Breast epithelium (tissue), 3 donors: ENCODE measurements around the gene CBX6.

ENCODE experiments used
- POLR2A ChIP-seq: fragments of 450-650 bp; IDR thresholded peaks from one replicate; pipeline ENCODE4 v1.6.1; 2016; ENCODE audit warnings: antibody characterized with exemption, mild to moderate bottlenecking, moderate library complexity
- POLR2AphosphoS5 ChIP-seq, 3 donors: sonication (generic); formaldehyde crosslinking; IDR thresholded peaks; one replicate each; pipeline ENCODE4 v1.6.1; 2017; ENCODE audit warnings: antibody characterized with exemption in 3 of 3
- TF ChIP-seq, protein P1 (sequence below), 3 donors: fragments of 450-650 bp; IDR thresholded peaks; one replicate each; pipeline ENCODE4 v1.5.1; 2016 to 2017; ENCODE audit warnings: antibody characterized with exemption in 3 of 3, mild to moderate bottlenecking in 3 of 3, moderate library complexity in 3 of 3

GRCh38 chr22:38839686-38840085 is 32.3 kb downstream of the CBX6 start:
- TF ChIP-seq, protein P1, sequence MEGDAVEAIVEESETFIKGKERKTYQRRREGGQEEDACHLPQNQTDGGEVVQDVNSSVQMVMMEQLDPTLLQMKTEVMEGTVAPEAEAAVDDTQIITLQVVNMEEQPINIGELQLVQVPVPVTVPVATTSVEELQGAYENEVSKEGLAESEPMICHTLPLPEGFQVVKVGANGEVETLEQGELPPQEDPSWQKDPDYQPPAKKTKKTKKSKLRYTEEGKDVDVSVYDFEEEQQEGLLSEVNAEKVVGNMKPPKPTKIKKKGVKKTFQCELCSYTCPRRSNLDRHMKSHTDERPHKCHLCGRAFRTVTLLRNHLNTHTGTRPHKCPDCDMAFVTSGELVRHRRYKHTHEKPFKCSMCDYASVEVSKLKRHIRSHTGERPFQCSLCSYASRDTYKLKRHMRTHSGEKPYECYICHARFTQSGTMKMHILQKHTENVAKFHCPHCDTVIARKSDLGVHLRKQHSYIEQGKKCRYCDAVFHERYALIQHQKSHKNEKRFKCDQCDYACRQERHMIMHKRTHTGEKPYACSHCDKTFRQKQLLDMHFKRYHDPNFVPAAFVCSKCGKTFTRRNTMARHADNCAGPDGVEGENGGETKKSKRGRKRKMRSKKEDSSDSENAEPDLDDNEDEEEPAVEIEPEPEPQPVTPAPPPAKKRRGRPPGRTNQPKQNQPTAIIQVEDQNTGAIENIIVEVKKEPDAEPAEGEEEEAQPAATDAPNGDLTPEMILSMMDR (IDR thresholded peaks at IDR 0.05): no peak
- TF ChIP-seq POLR2A (no peak), POLR2AphosphoS5 (IDR thresholded peaks at IDR 0.05) (no peak)
